Measurements from ENCODE around the gene ZHX3.

Gene ZHX3

GRCh38 chr20:41290804-41291389 lies 26.6 kb downstream of the ZHX3 start:
- no peak for DNase-seq

- DNase-seq: no peak
Measured at GRCh38 chr20:41287327-41287726, 30.2 kb downstream of the ZHX3 start.

- no peak for DNase-seq
Measured at GRCh38 chr20:41286240-41286851, 31.2 kb downstream of the ZHX3 start.

- DNase-seq: no peak
Measured at GRCh38 chr20:41279546-41280225, 37.8 kb downstream of the ZHX3 start.

- DNase-seq: no peak
Measured at GRCh38 chr20:41278936-41279335, 38.6 kb downstream of the ZHX3 start.

GRCh38 chr20:41277049-41277448 lies 40.5 kb downstream of the ZHX3 start:
- no peak for DNase-seq

- peak; percentile 27 for DNase-seq
Measured at GRCh38 chr20:41276317-41276751, 41.2 kb downstream of the ZHX3 start.

GRCh38 chr20:41275301-41275731 lies 42.2 kb downstream of the ZHX3 start:
- no peak for DNase-seq

- no peak for DNase-seq
Measured at GRCh38 chr20:41274152-41274551, 43.4 kb downstream of the ZHX3 start.

- DNase-seq: no peak
Measured at GRCh38 chr20:41273445-41273844, 44.1 kb downstream of the ZHX3 start.

- no peak for DNase-seq
Measured at GRCh38 chr20:41272339-41272738, 45.2 kb downstream of the ZHX3 start.

- no peak for DNase-seq
Measured at GRCh38 chr20:41268917-41269652, 48.4 kb downstream of the ZHX3 start.

GRCh38 chr20:41268402-41268801 lies 49.1 kb downstream of the ZHX3 start:
- DNase-seq: no peak

- DNase-seq: no peak
Measured at GRCh38 chr20:41265938-41266337, 51.6 kb downstream of the ZHX3 start.

GRCh38 chr20:41264819-41265218 lies 52.7 kb downstream of the ZHX3 start:
- no peak for DNase-seq

GRCh38 chr20:41261790-41262717 lies 55.5 kb downstream of the ZHX3 start:
- no peak for DNase-seq

GRCh38 chr20:41261260-41261659 lies 56.3 kb downstream of the ZHX3 start:
- no peak for DNase-seq

GRCh38 chr20:41260734-41261220 lies 56.8 kb downstream of the ZHX3 start:
- DNase-seq: no peak

- DNase-seq: no peak
Measured at GRCh38 chr20:41259309-41259708, 58.2 kb downstream of the ZHX3 start.

- DNase-seq: no peak
Measured at GRCh38 chr20:41258474-41258873, 59.1 kb downstream of the ZHX3 start.

- no peak for DNase-seq
Measured at GRCh38 chr20:41256516-41256915, 61.0 kb downstream of the ZHX3 start.

- DNase-seq: no peak
Measured at GRCh38 chr20:41255655-41256054, 61.9 kb downstream of the ZHX3 start.
